ENCODE measurements around the gene OSBPL8.

DNA sequence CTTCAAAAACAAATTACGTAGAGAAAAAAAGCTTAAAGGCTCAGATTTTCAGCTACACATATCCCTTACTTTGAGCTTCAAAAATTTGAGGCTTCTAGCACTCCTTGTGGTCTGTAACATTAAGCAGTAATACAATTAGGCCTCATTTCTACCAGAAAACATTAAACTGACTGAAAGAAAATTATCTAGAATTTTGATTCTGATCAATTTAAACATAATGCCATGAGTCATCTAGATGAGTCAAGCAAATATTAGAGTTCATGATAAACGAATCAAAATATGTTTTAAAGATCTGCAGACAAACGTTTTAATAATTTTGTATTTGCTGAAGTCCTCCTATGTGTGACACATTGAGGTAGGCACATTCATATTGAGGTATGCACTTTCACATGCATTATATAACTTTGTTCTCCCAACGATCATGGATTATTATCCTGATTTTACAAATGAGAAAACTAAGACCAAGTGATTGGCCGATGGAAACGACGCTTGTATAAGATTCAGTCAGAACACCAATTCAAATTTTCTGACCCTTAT lies 4.3 kb downstream of the OSBPL8 start:
- TF ChIP-seq FOXA1 (IDR thresholded peaks at IDR 0.05) (no peak), CTCF (IDR thresholded peaks at IDR 0.05; ENCODE audit: low read depth, low read length, missing input control) (no peak), TAF1 (conservative IDR thresholded peaks at IDR 0.05) (no peak), ATF3 (IDR thresholded peaks at IDR 0.05) (no peak), GABPA (IDR thresholded peaks at IDR 0.05 in 1 of 2, conservative IDR thresholded peaks at IDR 0.05 in 1 of 2) (no peak), YY1 (IDR thresholded peaks at IDR 0.05) (no peak)
- TF ChIP-seq, protein P1, sequence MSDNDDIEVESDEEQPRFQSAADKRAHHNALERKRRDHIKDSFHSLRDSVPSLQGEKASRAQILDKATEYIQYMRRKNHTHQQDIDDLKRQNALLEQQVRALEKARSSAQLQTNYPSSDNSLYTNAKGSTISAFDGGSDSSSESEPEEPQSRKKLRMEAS (IDR thresholded peaks at IDR 0.05): no peak

Data from liver (tissue), 3 donors.